ENCODE measurements around the gene DPP6.
"Not testable (repeated sequence)": the region's sequence is repeated elsewhere in the genome, so short reads cannot be mapped to it uniquely, and the experiment has no call there.

The DPP6 gene

GRCh38 chr7:154633641-154634040 is 581.4 kb downstream of the DPP6 start:
- DNase-seq: no peak

DNA sequence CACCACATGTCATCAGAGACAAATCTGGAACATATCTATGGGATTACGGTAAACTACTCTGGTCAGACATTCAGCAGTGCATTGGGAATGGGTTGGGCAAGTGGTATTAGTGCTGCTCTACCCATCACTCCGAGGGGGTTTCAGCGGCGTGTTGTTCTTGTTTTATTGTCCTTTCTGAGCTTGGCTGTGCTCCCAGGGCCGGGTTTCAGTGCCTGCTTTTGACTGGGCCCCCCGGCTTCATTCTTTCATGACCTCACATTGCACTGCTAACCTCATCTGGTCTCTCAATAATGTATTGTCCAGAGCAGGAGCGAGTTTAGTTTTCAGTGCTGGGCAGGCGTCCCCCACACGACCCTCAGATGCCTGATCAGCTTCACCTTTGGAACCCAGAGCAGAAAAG is 586.1 kb downstream of the DPP6 start:
- no peak for DNase-seq

GRCh38 chr7:154640266-154640865 is 588.2 kb downstream of the DPP6 start:
- DNase-seq: no peak

DNA sequence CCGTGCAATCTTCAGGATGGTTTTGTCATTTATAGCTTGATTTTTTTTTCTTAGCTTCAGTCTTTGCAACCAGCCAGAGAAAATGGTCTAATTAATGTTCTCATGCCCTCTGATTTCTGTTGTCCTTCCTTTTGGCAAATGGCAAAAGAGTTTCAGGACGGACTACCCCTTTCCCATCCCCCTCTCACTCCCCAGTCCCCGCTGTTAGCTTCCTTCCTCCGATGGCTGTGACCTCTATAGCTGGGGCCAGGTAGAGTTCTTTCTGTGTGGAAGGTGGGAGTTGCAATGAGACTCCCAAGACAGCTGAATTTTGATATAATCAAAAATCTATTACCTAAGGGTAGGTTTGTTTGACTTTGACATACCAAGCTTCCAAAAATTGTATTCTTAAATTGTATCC is 588.7 kb downstream of the DPP6 start:
- DNase-seq: no peak

- no peak for DNase-seq
Observed at GRCh38 chr7:154644366-154644765, 592.2 kb downstream of the DPP6 start.

DNA sequence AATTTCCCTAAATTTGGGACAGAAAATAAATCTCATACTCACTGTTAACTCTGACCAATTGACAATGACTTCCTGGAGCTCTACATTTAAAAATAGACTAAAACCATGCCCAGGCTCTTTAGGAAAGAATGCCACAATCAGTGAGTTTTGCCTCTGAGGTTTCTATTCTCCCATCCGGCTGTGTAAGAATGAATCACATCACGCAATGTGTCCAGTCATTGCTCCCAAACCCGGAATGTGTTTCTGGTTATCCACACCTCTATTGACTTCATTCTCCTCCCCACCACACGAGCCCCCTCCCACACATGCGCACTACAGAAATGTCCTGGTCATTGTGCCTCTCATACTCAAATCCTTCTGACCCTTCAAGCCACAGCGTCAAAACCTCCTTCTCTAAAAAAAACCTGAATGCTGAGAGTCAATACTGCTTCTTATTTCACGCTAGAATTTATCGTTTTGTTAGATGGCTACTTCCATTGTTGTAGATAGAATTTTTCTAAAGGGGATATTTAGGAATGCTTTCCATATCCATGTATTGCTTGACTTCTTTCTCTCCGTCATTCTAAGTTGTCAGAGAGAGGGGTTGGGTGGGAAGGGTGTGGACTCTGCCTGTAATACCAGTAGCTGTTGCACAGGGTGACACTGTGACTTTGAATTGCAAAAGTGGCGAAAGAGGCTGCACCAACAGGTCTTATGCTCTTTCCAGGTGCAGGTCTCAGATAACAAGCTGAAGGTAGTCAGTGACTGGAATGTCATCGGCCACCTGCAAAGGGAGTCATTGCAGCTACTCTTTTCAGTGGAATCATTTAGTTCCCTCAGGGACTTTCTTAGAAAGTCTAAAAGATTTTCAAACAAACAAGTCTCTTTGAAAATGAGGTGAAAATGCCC is 594.2 kb downstream of the DPP6 start:
- no peak for DNase-seq

DNA sequence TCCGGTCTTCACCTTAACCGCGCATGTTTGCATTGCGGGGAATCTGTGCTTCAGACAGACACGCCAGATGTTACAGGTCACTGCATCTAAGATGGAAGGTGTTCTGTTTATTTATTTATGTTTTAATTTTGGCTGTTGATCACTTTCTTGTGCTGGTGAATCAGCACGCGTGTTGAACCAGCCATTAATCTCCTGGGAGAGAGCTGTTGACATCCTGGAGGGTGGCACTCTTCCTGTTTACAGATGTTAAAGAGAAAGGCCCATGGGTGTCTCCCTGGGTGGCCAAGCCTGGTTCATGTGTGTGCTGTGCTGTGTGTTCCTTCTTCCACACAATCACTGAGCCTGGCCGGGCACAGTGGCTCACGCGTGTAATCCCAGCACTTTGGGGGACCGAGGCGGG is 595.4 kb downstream of the DPP6 start:
- no peak for DNase-seq

GRCh38 chr7:154649015-154649414 is 596.8 kb downstream of the DPP6 start:
- DNase-seq: no peak

DNA sequence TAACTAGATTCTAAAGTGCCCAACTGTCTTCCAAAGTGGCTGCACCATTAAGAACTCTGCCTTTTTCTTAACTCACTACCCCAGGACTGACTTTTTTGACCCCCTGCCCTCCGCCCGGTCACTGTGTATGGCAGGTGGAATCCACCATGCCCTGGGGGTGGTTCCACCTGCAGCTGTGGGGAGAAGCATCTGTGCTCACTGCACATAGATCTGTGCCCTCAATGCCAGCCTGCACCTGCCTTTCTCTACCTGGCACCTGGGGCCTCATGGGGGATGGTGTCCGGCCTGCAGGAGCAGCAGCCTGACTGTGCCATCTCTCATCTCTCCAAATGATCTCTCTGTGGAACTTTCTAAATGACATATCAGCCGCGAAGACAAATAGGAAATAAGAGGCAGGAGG is 597.2 kb downstream of the DPP6 start:
- DNase-seq: no peak

DNA sequence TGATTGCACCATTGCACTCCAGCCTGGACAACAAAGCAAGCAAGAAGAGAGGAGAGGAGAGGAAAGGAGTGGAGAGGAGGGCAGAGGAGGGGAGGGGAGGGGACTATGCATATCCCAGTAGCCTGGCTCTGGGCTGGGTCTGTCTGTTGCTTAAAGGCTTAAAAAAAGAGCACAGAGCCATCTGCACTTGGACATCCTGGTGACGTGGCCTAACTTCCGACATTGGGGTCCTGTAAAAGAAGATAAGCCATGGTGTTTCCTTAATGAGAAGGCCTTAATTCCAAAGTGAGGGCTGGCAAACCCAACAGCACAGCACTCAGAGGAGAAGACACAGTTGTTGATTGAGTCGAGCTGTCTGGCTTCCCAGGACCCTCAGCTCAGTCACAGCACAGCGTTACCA is 598.1 kb downstream of the DPP6 start:
- DNase-seq: no peak

DNA sequence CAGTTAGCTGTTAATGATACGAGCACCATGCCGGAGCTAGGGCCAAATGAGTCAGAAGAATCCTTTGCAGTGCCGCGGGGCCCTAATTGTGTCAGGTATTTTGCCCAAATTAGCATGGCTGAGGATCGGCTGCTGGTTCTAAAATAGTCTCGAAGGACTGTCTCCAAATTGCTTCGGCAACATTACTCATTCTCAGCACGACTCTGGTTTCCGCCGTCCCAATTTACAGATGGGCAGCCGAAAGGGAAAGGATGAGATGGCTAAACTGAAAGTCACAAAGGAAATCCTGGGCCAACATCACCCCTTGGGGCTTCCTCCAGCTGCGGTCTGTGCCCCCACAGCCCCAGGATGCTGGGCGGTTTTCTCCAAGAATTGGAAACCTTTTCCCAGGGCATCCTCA is 599.3 kb downstream of the DPP6 start:
- DNase-seq: no peak

DNA sequence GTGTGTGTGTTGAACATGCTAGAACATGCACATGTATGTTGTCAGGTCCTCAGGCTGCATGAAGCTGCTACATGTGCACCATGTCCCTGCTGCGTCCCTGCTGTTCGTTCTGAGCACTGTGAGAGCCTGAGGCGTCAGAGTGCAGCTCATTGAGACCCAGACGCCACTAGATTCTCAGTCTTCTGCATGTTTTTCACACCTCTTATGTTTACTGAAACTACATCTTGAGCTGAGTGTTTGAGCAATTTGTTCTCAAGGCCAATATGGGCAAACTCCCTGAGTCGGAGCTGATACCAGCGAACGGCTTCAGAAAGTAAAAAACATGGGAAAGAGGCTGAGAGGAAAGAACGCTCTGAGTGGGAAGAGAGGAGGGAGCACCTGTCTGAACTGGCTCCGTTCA is 600.4 kb downstream of the DPP6 start:
- no peak for DNase-seq

DNA sequence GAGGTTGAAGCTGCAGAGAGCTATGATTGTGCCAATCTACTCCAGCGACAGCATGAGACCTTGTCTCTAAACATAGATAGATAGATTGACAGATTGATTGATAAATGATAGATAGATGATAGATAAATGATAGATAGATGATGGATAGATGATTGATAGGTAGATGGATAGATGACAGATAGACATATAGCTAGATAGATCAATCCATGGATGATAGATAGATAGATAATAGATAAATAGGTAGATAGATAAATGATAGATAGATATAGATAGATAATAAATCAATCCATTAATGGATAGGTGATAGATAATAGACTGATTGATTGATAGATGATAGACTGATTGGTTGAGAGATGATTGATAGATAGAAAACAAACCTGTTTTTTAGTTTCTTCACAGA is 601.1 kb downstream of the DPP6 start:
- no peak for DNase-seq

DNA sequence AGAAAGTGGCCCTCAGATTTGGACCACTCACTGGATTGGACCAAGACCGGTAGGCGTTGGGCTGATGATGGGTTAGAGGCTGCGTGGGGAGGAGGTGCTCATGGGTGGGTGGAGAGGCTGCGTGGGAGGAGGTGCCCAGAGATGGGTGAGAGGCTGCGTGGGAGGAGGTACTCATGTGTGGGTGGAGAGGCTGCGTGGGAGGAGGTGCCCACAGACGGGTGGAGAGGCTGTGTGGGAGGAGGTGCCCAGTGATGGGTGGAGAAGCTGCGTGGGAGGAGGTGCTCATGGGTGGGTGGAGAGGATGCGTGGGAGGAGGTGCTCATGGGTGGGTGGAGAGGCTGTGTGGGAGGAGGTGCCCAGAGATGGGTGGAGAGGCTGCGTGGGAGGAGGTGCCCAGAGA is 604.4 kb downstream of the DPP6 start:
- no peak for DNase-seq

- no peak for DNase-seq
Observed at GRCh38 chr7:154666768-154667167, 614.6 kb downstream of the DPP6 start.

- no peak for DNase-seq
Observed at GRCh38 chr7:154672659-154673415, 620.6 kb downstream of the DPP6 start.

- no peak for DNase-seq
Observed at GRCh38 chr7:154674191-154674590, 622.0 kb downstream of the DPP6 start.

GRCh38 chr7:154675560-154675959 is 623.4 kb downstream of the DPP6 start:
- no peak for DNase-seq

DNA sequence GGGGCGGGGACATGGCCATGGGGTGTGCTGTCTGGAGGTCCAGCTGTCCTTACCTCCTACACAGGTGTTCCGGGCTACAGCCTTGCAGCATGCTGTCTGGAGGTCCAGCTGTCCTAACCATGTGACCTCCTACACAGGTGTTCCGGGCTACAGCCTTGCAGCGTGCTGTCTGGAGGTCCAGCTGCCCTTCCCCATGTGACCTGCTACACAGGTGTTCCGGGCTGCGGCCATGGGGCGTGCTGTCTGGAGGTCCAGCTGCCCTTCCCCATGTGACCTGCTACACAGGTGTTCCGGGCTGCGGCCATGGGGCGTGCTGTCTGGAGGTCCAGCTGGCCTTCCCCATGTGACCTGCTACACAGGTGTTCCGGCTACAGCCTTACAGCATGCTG is 623.8 kb downstream of the DPP6 start:
- not testable (repeated sequence) for DNase-seq

DNA sequence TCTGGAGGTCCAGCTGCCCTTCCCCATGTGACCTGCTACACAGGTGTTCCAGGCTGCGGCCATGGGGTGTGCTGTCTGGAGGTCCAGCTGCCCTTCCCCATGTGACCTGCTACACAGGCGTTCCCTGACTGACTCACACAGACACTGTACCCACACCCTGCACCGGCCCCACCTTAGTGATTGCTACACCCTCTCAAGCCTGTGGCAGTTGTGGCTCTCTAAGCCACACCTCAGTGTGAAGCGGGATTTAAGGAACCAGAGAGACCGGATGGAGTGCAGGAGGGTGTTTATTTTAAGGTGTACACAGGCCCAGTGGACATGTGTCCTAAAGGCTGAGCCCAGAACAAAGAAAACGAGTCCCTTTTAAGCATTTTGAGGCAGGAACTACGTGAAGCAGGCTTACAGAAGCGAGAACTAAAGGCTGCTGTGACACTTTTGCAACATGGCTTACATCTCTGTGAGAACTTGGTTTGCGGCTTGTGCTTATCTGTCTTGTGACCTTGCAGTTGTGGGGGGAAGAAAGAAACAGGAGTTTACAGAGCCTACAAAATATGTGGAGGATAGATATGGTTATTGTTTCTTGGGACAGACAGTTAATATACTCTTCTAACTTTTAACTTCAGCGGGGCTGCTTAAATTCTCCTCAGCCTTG is 624.4 kb downstream of the DPP6 start:
- no peak for DNase-seq

DNA sequence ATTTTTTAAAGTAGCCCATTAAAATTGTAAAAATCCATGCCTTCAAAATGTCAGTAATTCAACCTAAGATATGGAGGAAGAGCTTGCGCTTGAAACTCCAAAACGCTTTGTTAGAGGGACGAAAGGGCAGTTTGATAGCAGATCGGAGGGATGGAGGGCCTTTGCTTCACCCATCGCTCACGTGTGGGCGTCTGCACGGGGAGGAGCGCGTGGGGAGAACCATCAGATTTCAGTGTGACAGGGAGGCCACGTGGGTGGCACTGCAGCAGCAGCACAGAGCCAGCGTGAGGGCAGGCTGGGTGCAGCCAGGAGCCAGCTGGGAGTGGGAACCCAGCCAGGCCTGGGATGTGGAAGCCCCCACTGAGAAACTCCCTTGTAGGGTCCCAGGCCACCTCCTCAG is 625.3 kb downstream of the DPP6 start:
- no peak for DNase-seq

GRCh38 chr7:154678001-154678550 is 625.9 kb downstream of the DPP6 start:
- not testable (repeated sequence) for DNase-seq
